Keratinocyte (primary cell): ENCODE data around the gene DVL1. TPM values are rescaled to one million over a fixed set of nuclear protein-coding genes. Genes with fewer than 3 reads are reported as not detected.

Experiments used
- DNase-seq: peaks from one replicate; pipeline ENCODE4 v3.0.0-alpha.2; 2011; ENCODE audit warnings: low read depth, missing footprints, low spot score
- FAIRE-seq: peaks from 2 replicates; lab custom pipeline; 2011; peaks lifted over from hg19 to GRCh38; lab: Jason Lieb, UNC
- H2AFZ ChIP-seq: 2 replicates; pipeline ENCODE4 v1.6.0; 2012; ENCODE audit warnings: low read length, control low read depth, inconsistent platforms; ENCODE audit not compliant: control insufficient read depth
- H3K27ac ChIP-seq: 2 replicates; pipeline ENCODE4 v1.5.1; 2011; ENCODE audit warnings: low read length; ENCODE audit not compliant: control insufficient read depth, insufficient read depth
- H3K27me3 ChIP-seq: 3 replicates; pipeline ENCODE4 v1.6.0; 2011; ENCODE audit warnings: low read length; ENCODE audit not compliant: control insufficient read depth, insufficient read depth; ENCODE audit errors: extremely low read depth
- H3K36me3 ChIP-seq, 2 experiments: 2 replicates in 1 of 2; 3 replicates in 1 of 2; pipeline ENCODE4 v1.5.1; 2011; ENCODE audit warnings: low read length in 2 of 2, mild to moderate bottlenecking in 1 of 2; ENCODE audit not compliant: control insufficient read depth in 2 of 2, insufficient read depth in 2 of 2; ENCODE audit errors: extremely low read depth in 1 of 2
- H3K4me1 ChIP-seq: 3 replicates; pipeline ENCODE4 v1.5.1; 2011; ENCODE audit warnings: low read length; ENCODE audit not compliant: control insufficient read depth, insufficient read depth; ENCODE audit errors: extremely low read depth
- H3K4me2 ChIP-seq: 3 replicates; pipeline ENCODE4 v1.6.0; 2011; ENCODE audit warnings: low read depth, low read length; ENCODE audit not compliant: control insufficient read depth, insufficient read depth; ENCODE audit errors: extremely low read depth
- H3K4me3 ChIP-seq, 3 experiments: fragments of 200-600 bp in 1 of 3; sonication (generic) in 1 of 3; 2 replicates in 2 of 3; 3 replicates in 1 of 3; pipeline ENCODE4 v1.5.1; 2011 to 2016; ENCODE audit warnings: low read length in 3 of 3, mild to moderate bottlenecking in 3 of 3, control low read depth in 2 of 3, inconsistent platforms in 1 of 3, low read depth in 1 of 3, mixed read lengths in 1 of 3, mixed run types in 1 of 3, moderate library complexity in 1 of 3; ENCODE audit not compliant: control insufficient read depth in 2 of 3, insufficient read depth in 2 of 3; ENCODE audit errors: extremely low read depth in 1 of 3
- H3K79me2 ChIP-seq: 2 replicates; pipeline ENCODE4 v1.6.0; 2012; ENCODE audit warnings: low read length; ENCODE audit not compliant: control insufficient read depth, insufficient read depth
- H3K9ac ChIP-seq: 3 replicates; pipeline ENCODE4 v1.6.0; 2011; ENCODE audit warnings: low read length; ENCODE audit not compliant: control insufficient read depth, insufficient read depth; ENCODE audit errors: extremely low read depth
- H3K9me1 ChIP-seq: 3 replicates; pipeline ENCODE4 v1.6.0; 2011; ENCODE audit warnings: low read length; ENCODE audit not compliant: control insufficient read depth, insufficient read depth; ENCODE audit errors: extremely low read depth
- H3K9me3 ChIP-seq: 2 replicates; pipeline ENCODE4 v1.5.1; 2012; ENCODE audit warnings: low read depth, low read length; ENCODE audit not compliant: control insufficient read depth
- H4K20me1 ChIP-seq: 3 replicates; pipeline ENCODE4 v1.6.0; 2011; ENCODE audit warnings: low read length; ENCODE audit not compliant: control insufficient read depth, insufficient read depth; ENCODE audit errors: extremely low read depth
- CTCF ChIP-seq, 3 experiments: IDR thresholded peaks in 1 of 3; conservative IDR thresholded peaks in 1 of 3; optimal IDR thresholded peaks in 1 of 3; 2 replicates in 2 of 3; 3 replicates in 1 of 3; pipeline versions ENCODE3 to v1.5.1; 2011; ENCODE audit warnings: low read length in 3 of 3, mild to moderate bottlenecking in 3 of 3, moderate library complexity in 2 of 3, control low read depth in 1 of 3, inconsistent platforms in 1 of 3; ENCODE audit not compliant: insufficient read depth in 2 of 3; ENCODE audit errors: extremely low read depth in 1 of 3
- EZH2 ChIP-seq: IDR thresholded peaks from one replicate; pipeline ENCODE4 v1.6.1; 2012; ENCODE audit warnings: inconsistent platforms, mild to moderate bottlenecking, low read length, moderate library complexity
- dilution Hi-C: fragments of 300-500 bp; cut with MboI; formaldehyde crosslinking; loops from one replicate; pipeline ENCODE4 v1.7.0; 2020; ENCODE audit warnings: low sequenced_read_pairs; ENCODE audit not compliant: extremely low pct_ligation_motif_present
- polyA plus RNA-seq, 5 experiments: library from polyadenylated mRNA; depleted of rRNA in 3 of 5; stranded (reverse) in 3 of 5; stranded (forward) in 1 of 5; unstranded in 1 of 5; fragments of >200 nt; gene quantifications; 1 replicate in 1 of 5; 2 replicates in 3 of 5; 3 replicates in 1 of 5; pipeline versions ENCODE4 v1.2.1 to v1.2.3, GENCODE V29; 2011 to 2012; ENCODE audit warnings: missing spikeins in 2 of 5, low read depth in 1 of 5, low replicate concordance in 1 of 5

Gene DVL1
- polyA plus RNA-seq, 1 donor (not counting 4 experiments of a cell fraction or from before 2014, with no cell fraction given), result 31.6 TPM

DNA sequence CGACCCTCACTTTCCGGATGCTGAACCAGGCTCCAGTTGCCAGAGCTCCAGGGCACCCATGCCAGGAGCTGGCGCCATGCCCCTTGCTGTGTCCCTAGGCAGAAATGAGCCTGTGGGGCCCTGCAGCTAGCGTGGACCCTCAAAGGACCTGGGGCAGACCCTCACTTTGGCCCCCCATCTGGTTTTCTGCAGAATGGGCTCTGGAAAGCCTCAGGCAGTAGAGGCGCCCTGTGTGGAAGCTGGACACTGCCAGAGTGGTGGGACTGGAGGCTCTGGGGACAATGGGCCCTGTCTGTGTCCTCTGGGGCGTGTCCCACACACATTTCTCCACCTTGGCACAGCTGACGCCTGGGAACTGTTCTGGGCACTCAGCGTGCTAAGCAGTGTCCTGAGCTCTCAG is 32.1 kb upstream of the DVL1 start:
- dilution Hi-C loops, result no loop called here
- DNase-seq (no peak), FAIRE-seq (no peak)
- Histone ChIP-seq H3K9ac (no peak overlapping the region), H3K27me3 (no peaks in the 10 kb centered on the region), H3K79me2 (peaks cover 8% of the 10 kb centered on the region), H3K4me1 (no peaks in the 10 kb centered on the region), H4K20me1 (no peaks in the 10 kb centered on the region), H3K9me3 (no peaks in the 10 kb centered on the region), H3K27ac (no peak overlapping the region), H3K36me3 (peaks cover 7 to 24% of the 10 kb centered on the region in 2 experiments), H3K4me2 (no peak overlapping the region), H3K4me3 (no peak overlapping the region), H2AFZ (no peak overlapping the region), H3K9me1 (no peaks in the 10 kb centered on the region)
- no peak for TF ChIP-seq CTCF (optimal IDR thresholded peaks at IDR 0.05 in 1 of 3, IDR thresholded peaks at IDR 0.05 in 1 of 3, conservative IDR thresholded peaks at IDR 0.05 in 1 of 3; ENCODE audit: extremely low read depth in 1 of 3, insufficient read depth in 2 of 3, low read length in 3 of 3)
- no peak for TF ChIP-seq EZH2

DNA sequence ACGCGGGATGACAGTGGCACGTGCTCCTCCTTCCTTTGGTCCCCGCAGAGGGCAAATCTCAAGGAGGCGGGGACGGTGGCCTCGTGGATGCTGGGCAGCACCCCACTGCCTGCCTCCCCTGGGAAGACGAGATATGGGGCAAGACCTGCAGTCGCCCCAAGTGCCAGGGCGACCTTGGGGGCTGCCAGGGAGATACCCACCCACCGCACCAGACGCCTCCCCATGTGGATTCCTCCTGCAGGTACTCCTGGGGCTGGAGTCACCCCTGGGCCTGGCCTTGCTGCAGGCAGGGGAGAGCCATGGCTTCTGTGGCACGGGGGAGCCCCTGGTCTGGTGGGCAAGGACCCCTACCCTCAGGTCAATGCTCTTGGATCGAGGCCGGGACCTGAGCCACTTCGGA is 31.6 kb upstream of the DVL1 start:
- Histone ChIP-seq H3K9me3 (no peaks in the 10 kb centered on the region), H3K4me3 (no peak overlapping the region), H3K27ac (no peak overlapping the region), H3K4me2 (no peak overlapping the region), H3K4me1 (peaks cover 2% of the 10 kb centered on the region), H3K27me3 (no peaks in the 10 kb centered on the region), H4K20me1 (no peaks in the 10 kb centered on the region), H3K79me2 (peaks cover 8% of the 10 kb centered on the region), H3K9me1 (no peaks in the 10 kb centered on the region), H2AFZ (no peak overlapping the region), H3K9ac (no peak overlapping the region), H3K36me3 (peaks cover 3 to 20% of the 10 kb centered on the region in 2 experiments)
- DNase-seq (no peak), FAIRE-seq (no peak)
- dilution Hi-C loops, result no loop called here
- TF ChIP-seq EZH2, result no peak
- no peak for TF ChIP-seq CTCF (optimal IDR thresholded peaks at IDR 0.05 in 1 of 3, IDR thresholded peaks at IDR 0.05 in 1 of 3, conservative IDR thresholded peaks at IDR 0.05 in 1 of 3; ENCODE audit: extremely low read depth in 1 of 3, insufficient read depth in 2 of 3, low read length in 3 of 3)
